GM12878 (cell line): Measurements from ENCODE around the gene TMEM138. TPM values are rescaled to one million over a fixed set of nuclear protein-coding genes. Genes with fewer than 3 reads are reported as not detected.

Experiments used
- CUX1 ChIP-seq: IDR thresholded peaks from 2 replicates; pipeline ENCODE4 v1.6.1; 2012; ENCODE audit warnings: improper control_type of control experiment, low read depth, low read length; ENCODE audit not compliant: insufficient replicate concordance
- NBN ChIP-seq: fragments of 450-650 bp; IDR thresholded peaks from 2 replicates; pipeline ENCODE4 v1.6.1; 2016
- REST ChIP-seq: IDR thresholded peaks from 2 replicates; pipeline ENCODE4 v1.6.1; 2012; ENCODE audit warnings: mild to moderate bottlenecking, low read depth, low read length
- RFX5 ChIP-seq: IDR thresholded peaks from 2 replicates; pipeline ENCODE4 v1.6.1; 2011; ENCODE audit warnings: low read depth, low read length, improper control_type of control experiment
- polyA plus RNA-seq, 11 experiments: library from polyadenylated mRNA; depleted of rRNA in 4 of 11; unstranded in 6 of 11; stranded (reverse) in 5 of 11; fragments of >200 nt; fragmentation: Nextera tagmentation in 4 of 11; fragmentation: Illumina TruSeq in 1 of 11; extraction: Ambion mirVana in 4 of 11; extraction: Trizol in 1 of 11; gene quantifications; 1 replicate in 1 of 11; 2 replicates in 10 of 11; pipeline versions ENCODE4 v1.2.1 to v1.2.3, GENCODE V29; 2011 to 2016; ENCODE audit warnings: inconsistent platforms in 2 of 11, missing spikeins in 2 of 11, low read depth in 1 of 11
- total RNA-seq, 4 experiments: library from RNA; depleted of rRNA in 3 of 4; stranded (reverse); fragments of >200 nt in 3 of 4; fragmentation: Illumina TruSeq in 1 of 4; extraction: Trizol in 1 of 4; gene quantifications; 2 replicates each; pipeline versions ENCODE4 v1.2.1 to v1.2.3, GENCODE V29; 2013 to 2021

The TMEM138 gene
- total and polyA plus RNA-seq, 10 of the 15 experiments (the other 5 are each of a cell fraction or from before 2014, with no cell fraction given) = 28.5 to 116 (median 73.4) TPM

DNA sequence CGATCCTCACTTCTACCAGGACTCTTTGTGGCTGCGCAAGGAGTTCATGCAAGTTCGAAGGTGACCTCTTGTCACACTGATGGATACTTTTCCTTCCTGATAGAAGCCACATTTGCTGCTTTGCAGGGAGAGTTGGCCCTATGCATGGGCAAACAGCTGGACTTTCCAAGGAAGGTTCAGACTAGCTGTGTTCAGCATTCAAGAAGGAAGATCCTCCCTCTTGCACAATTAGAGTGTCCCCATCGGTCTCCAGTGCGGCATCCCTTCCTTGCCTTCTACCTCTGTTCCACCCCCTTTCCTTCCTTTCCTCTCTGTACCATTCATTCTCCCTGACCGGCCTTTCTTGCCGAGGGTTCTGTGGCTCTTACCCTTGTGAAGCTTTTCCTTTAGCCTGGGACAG lies 6.5 kb downstream of the TMEM138 start (continued):
- TF ChIP-seq CUX1 (no peak), REST (no peak), NBN (no peak), RFX5 (no peak)
